Esophagus muscularis mucosa (tissue), 4 donors: ENCODE data around the gene S100P. TPM values are rescaled to one million over a fixed set of nuclear protein-coding genes. Genes with fewer than 3 reads are reported as not detected.
"Not testable (repeated sequence)": the region's sequence is repeated elsewhere in the genome, so short reads cannot be mapped to it uniquely, and the experiment has no call there.

Experiments used
- DNase-seq: peaks from one replicate; pipeline ENCODE4 v3.0.0-alpha.2; 2017; ENCODE audit errors: extremely low spot score
- H3K27ac ChIP-seq, 4 donors: fragments of 200-600 bp; sonication (generic); replicated peaks in 1 of 4; 1 replicate in 3 of 4; 2 replicates in 1 of 4; pipeline ENCODE4 v1.5.1; 2016 to 2019; ENCODE audit warnings: mild to moderate bottlenecking in 1 of 4
- H3K27me3 ChIP-seq, 4 donors: fragments of 200-600 bp; sonication (generic); one replicate each; pipeline versions ENCODE4 v1.5.1 to v1.6.0; 2016 to 2019
- H3K36me3 ChIP-seq, 4 donors: fragments of 200-600 bp; sonication (generic); one replicate each; pipeline ENCODE4 v1.5.1; 2016 to 2019
- H3K4me1 ChIP-seq, 4 donors: fragments of 200-600 bp; sonication (generic); one replicate each; pipeline ENCODE4 v1.5.1; 2016 to 2019
- H3K4me3 ChIP-seq, 4 donors: fragments of 200-600 bp; sonication (generic); 1 replicate in 2 of 4; 2 replicates in 2 of 4; pipeline ENCODE4 v1.5.1; 2016 to 2019; ENCODE audit warnings: mild to moderate bottlenecking in 4 of 4, moderate library complexity in 1 of 4
- H3K9me3 ChIP-seq, 4 donors: fragments of 200-600 bp; sonication (generic); 1 replicate in 3 of 4; 2 replicates in 1 of 4; pipeline ENCODE4 v1.5.1; 2016 to 2019
- EP300 ChIP-seq: sonication (generic); formaldehyde crosslinking; IDR thresholded peaks from one replicate; pipeline ENCODE4 v1.6.1; 2017; ENCODE audit warnings: antibody characterized with exemption
- POLR2A ChIP-seq: fragments of 450-650 bp; IDR thresholded peaks from one replicate; pipeline ENCODE4 v1.6.1; 2017; ENCODE audit warnings: antibody characterized with exemption, moderate library complexity, mild to moderate bottlenecking, low read depth
- POLR2AphosphoS5 ChIP-seq, 2 donors: sonication (generic); formaldehyde crosslinking; IDR thresholded peaks; one replicate each; pipeline ENCODE4 v1.6.1; 2017; ENCODE audit warnings: antibody characterized with exemption in 2 of 2
- WGBS: methylation state at CpG from one replicate; pipeline ENCODE4 v1.1.5; 2018; 5-methylcytosine and 5-hydroxymethylcytosine counted together
- intact Hi-C: fragments of 100-400 bp; cut with DNase I; formaldehyde crosslinking; loops from one replicate; pipeline ENCODE4 v1.15.1; 2023
- total RNA-seq, 4 donors: library from RNA; depleted of rRNA; stranded (reverse); fragments of >200 nt; gene quantifications; one replicate each; pipeline versions ENCODE4 v1.1.0 to v1.2.1, GENCODE V29; 2016
- TF ChIP-seq, protein P1 (sequence below), 3 experiments: fragments of 200-600 bp in 2 of 3; fragments of 450-650 bp in 1 of 3; sonication (generic) in 2 of 3; IDR thresholded peaks; one replicate each; pipeline ENCODE4 v1.5.1; 2017 to 2019; ENCODE audit warnings: antibody characterized with exemption in 3 of 3, mild to moderate bottlenecking in 2 of 3, moderate library complexity in 1 of 3

S100P gene
- total RNA-seq, 4 donors from 2014 or later = 0.99 TPM; not detected in 3

DNA sequence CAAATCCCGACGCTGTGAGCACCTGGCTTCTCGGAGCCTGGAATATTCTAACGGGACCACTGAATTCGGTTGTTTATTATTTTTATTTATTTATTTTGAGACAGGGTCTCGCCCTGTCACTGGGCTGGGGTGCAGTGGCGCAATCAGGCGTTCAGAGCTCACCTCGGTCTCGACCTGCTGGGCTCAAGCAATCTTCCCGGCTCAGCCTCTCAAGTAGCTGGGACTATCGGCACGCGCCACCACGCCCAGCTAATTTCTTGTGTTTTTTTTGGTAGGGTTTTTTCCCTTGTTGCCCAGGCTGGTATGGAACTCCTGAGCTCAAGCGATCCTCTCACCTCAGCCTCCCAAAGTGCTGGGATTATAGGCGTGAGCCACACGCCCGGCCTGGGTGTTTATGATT lies 21.5 kb upstream of the S100P start:
- Histone ChIP-seq H3K27me3 (no peaks in the 10 kb centered on the region), H3K4me3 (no peak overlapping the region), H3K36me3 (peaks cover 0 to 25% (median 3%) of the 10 kb centered on the region in 4 donors), H3K4me1 (peaks cover 24 to 41% (median 39%) of the 10 kb centered on the region in 4 donors), H3K9me3 (no peaks in the 10 kb centered on the region), H3K27ac (no peak overlapping the region)
- intact Hi-C loops = no loop called here
- 96% methylated on average over 19 of the region's 19 CpGs for WGBS
- no peak for DNase-seq
- TF ChIP-seq EP300 (no peak), POLR2AphosphoS5 (IDR thresholded peaks at IDR 0.05) (no peak), POLR2A (no peak)
- TF ChIP-seq, protein P1, sequence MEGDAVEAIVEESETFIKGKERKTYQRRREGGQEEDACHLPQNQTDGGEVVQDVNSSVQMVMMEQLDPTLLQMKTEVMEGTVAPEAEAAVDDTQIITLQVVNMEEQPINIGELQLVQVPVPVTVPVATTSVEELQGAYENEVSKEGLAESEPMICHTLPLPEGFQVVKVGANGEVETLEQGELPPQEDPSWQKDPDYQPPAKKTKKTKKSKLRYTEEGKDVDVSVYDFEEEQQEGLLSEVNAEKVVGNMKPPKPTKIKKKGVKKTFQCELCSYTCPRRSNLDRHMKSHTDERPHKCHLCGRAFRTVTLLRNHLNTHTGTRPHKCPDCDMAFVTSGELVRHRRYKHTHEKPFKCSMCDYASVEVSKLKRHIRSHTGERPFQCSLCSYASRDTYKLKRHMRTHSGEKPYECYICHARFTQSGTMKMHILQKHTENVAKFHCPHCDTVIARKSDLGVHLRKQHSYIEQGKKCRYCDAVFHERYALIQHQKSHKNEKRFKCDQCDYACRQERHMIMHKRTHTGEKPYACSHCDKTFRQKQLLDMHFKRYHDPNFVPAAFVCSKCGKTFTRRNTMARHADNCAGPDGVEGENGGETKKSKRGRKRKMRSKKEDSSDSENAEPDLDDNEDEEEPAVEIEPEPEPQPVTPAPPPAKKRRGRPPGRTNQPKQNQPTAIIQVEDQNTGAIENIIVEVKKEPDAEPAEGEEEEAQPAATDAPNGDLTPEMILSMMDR (IDR thresholded peaks at IDR 0.05) = no peak

DNA sequence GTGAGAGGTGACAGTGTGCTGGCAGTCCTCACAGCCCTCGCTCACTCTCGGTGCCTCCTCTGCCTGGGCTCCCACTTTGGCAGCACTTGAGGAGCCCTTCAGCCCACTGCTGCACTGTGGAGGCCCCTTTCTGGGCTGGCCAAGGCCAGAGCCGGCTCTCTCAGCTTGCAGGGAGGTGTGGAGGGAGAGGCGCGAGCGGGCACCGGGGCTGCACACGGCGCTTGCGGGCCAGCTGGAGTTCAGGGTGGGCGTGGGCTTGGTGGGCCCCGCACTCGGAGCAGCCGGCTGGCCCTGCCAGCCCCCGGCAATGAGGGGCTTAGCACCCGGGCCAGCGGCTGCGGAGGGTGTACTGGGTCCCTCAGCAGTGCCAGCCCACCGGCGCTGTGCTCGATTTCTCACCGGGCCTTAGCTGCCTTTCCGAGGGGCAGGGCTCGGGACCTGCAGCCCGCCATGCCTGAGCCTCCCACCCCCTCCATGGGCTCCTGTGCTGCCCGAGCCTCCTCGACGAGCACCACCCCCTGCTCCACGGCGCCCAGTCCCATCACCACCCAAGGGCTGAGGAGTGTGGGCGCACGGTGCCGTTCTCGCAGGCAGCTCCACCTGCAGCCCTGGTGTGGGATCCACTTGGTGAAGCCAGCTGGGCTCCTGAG lies 21.0 kb upstream of the S100P start:
- peak overlapping the region in 1 of 4 donors; percentile 93 for H3K27ac ChIP-seq
- H3K9me3 ChIP-seq, H3K27me3 ChIP-seq, intact Hi-C loops, DNase-seq: not testable (repeated sequence)
- 96% methylated on average over 13 of the region's 34 CpGs for WGBS
- H3K36me3 ChIP-seq = peaks cover 0 to 25% (median 3%) of the 10 kb centered on the region in 4 donors
- peak overlapping the region; percentile 81 to 96 (median 82) for H3K4me3 ChIP-seq
- peaks cover 27 to 46% (median 45%) of the 10 kb centered on the region in 4 donors for H3K4me1 ChIP-seq

- intact Hi-C loops, DNase-seq, H3K9me3 ChIP-seq, H3K27me3 ChIP-seq: not testable (repeated sequence)
- Histone ChIP-seq H3K4me1 (peaks cover 27 to 48% (median 46%) of the 10 kb centered on the region in 4 donors), H3K27ac (peak overlapping the region; percentile 85 to 93 (median 88)), H3K4me3 (peak overlapping the region; percentile 81 to 96 (median 82)), H3K36me3 (peaks cover 0 to 26% (median 3%) of the 10 kb centered on the region in 4 donors)
- 49% methylated on average over 13 of the region's 14 CpGs for WGBS
- TF ChIP-seq POLR2AphosphoS5 (IDR thresholded peaks at IDR 0.05) = peak in 1 of 2 donors; percentile 4
Measured at GRCh38 chr4:6673191-6673659, 20.5 kb upstream of the S100P start.

DNA sequence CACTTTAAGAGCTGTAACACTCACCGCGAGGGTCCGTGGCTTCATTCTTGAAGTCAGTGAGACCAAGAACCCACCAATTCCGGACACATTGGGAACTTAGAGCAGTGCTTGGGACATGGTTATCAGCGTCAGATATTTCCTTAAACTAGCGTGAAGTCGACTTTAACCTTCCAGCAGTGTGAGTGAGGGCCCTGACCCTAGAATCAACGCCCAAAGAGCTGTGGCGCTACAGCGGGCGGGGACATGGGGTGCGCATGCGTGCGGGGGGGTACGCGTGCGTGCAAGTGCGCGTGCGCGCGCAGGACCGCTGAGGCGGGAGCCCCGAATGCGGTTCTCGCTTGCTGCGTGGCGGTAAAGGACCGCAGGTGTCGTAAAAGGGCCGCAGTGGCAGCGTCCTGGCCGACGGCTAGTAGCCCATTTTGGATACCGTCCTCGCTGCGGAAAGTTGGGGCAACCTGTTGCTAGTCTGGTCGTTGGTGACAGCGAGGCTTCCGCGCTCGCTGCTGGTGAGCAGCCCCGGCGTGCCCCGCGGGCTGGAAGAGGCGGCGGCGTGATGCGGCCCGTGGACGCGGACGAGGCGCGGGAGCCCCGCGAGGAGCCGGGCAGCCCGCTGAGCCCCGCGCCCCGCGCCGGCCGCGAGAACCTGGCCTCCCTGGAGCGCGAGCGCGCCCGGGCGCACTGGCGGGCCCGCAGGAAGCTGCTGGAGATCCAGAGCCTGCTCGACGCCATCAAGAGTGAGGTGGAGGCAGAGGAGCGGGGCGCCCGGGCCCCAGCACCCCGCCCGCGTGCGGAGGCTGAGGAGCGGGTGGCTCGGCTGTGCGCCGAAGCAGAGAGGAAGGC lies 19.8 kb upstream of the S100P start:
- intact Hi-C loops = loop anchor here (1.0 kb wide), 1 partner anchor 35 kb away; the partner anchor contains the start of gene MRFAP1L1
- TF ChIP-seq, protein P1 (IDR thresholded peaks at IDR 0.05) = peak in 1 of 3 experiments; percentile 6
- TF ChIP-seq POLR2A (no peak), POLR2AphosphoS5 (IDR thresholded peaks at IDR 0.05) (peak; percentile 82 to 94), EP300 (no peak)
- Histone ChIP-seq H3K4me1 (peaks cover 27 to 48% (median 46%) of the 10 kb centered on the region in 4 donors), H3K9me3 (no peaks in the 10 kb centered on the region), H3K27me3 (no peaks in the 10 kb centered on the region), H3K36me3 (peaks cover 0 to 27% (median 2%) of the 10 kb centered on the region in 4 donors), H3K27ac (peak overlapping the region; percentile 85 to 93 (median 88)), H3K4me3 (peak overlapping the region; percentile 81 to 96 (median 82))
- peak; percentile 96 for DNase-seq
- WGBS = 4% methylated on average over 20 of the region's 89 CpGs

- Histone ChIP-seq H3K4me1 (peaks cover 27 to 48% (median 46%) of the 10 kb centered on the region in 4 donors), H3K9me3 (no peaks in the 10 kb centered on the region), H3K36me3 (peaks cover 0 to 20% (median 1%) of the 10 kb centered on the region in 4 donors), H3K4me3 (peak overlapping the region; percentile 81 to 96 (median 82)), H3K27me3 (no peaks in the 10 kb centered on the region), H3K27ac (peak overlapping the region; percentile 85 to 93 (median 88))
- intact Hi-C loops = loop anchor here (1.0 to 5.0 kb wide), 2 partner anchors 32 to 35 kb away; partner anchors contain the start of genes MRFAP1 and MRFAP1L1
- no peak for TF ChIP-seq EP300
- TF ChIP-seq, protein P1 (IDR thresholded peaks at IDR 0.05) = peak in 2 of 3 experiments; percentile 22 to 35
- no peak for DNase-seq
- WGBS = 9% methylated on average over 30 of the region's 40 CpGs
Measured at GRCh38 chr4:6674500-6675149, 19.1 kb upstream of the S100P start.
